Activated CD4-positive, alpha-beta T cell treated with anti-CD3 and anti-CD28 coated beads for 36 hours (primary cell): Measurements from ENCODE around the gene TUBB4B. TPM values are rescaled to one million over a fixed set of nuclear protein-coding genes. Genes with fewer than 3 reads are reported as not detected.

Experiments
- ATAC-seq: fragments of 200-7000 bp; cut with Tn5 transposase; one replicate; pipeline ENCODE4 v1.10.0; 2021; ENCODE audit warnings: mild to moderate bottlenecking, moderate library complexity
- CTCF ChIA-PET: fragments of 350-600 bp; sonication (Branson Sonifier 250); formaldehyde crosslinking; loops from one replicate; lab custom pipeline; 2021; ENCODE audit warnings: antibody characterized with exemption; lab: Charles Lee
- POLR2A ChIA-PET: fragments of 350-600 bp; sonication (Branson Sonifier 250); formaldehyde crosslinking; loops from one replicate; lab custom pipeline; 2021; ENCODE audit warnings: antibody characterized with exemption, inconsistent platforms; lab: Charles Lee
- DNase-seq: peaks from one replicate; pipeline ENCODE4 v3.0.0-alpha.2; 2020
- H3K27ac Mint-ChIP-seq: one replicate; pipeline ENCODE4 v1.8.0; 2021; ENCODE audit warnings: mixed read lengths
- H3K27me3 Mint-ChIP-seq: one replicate; pipeline ENCODE4 v1.8.0; 2021; ENCODE audit warnings: mixed read lengths
- H3K36me3 Mint-ChIP-seq: one replicate; pipeline ENCODE4 v1.8.0; 2021; ENCODE audit warnings: low read depth, mixed read lengths
- H3K4me1 Mint-ChIP-seq: one replicate; pipeline ENCODE4 v1.8.0; 2021; ENCODE audit warnings: mixed read lengths
- H3K4me3 Mint-ChIP-seq: one replicate; pipeline ENCODE4 v1.8.0; 2021; ENCODE audit warnings: mild to moderate bottlenecking, moderate library complexity, mixed read lengths
- H3K9me3 Mint-ChIP-seq: one replicate; pipeline ENCODE4 v1.8.0; 2021; ENCODE audit warnings: low read depth, mixed read lengths
- intact Hi-C, 2 experiments: fragments of 100-400 bp; cut with DNase I in 1 of 2; cut with micrococcal nuclease in 1 of 2; formaldehyde crosslinking; loops; one replicate each; pipeline versions ENCODE4 v1.14.2 to v1.15.1; 2022 to 2024; cut with DNase I, micrococcal nuclease
- total RNA-seq, 2 experiments: library from RNA; stranded (reverse); gene quantifications; one replicate each; pipeline ENCODE4 v1.2.3, GENCODE V29; 2021

Gene TUBB4B
- 100 to 1,000 TPM; 264 to 278 TPM for total RNA-seq

GRCh38 chr9:137240841-137241489 is at the start of gene TUBB4B:
TUBB4B (plus strand) TSS chr9:137241287; CDS start chr9:137241361, 74 bp downstream.
- peaks cover 27% of the 10 kb centered on the region for H3K4me1 Mint-ChIP-seq
- H3K27ac Mint-ChIP-seq, result peak within 1 kb of the TSS; percentile 87
- peaks cover 27% of the 10 kb centered on the region for H3K36me3 Mint-ChIP-seq
- no peaks in the 10 kb centered on the region for H3K27me3 Mint-ChIP-seq
- ATAC-seq (peak; percentile 84), DNase-seq (peak; percentile 98)
- peak within 1 kb of the TSS; percentile 83 for H3K4me3 Mint-ChIP-seq
- POLR2A ChIA-PET, result interaction anchor here (0.6 to 1.7 kb wide), 14 partner anchors 13 to 362 kb away, joined by 3 to 13 read pairs (median 3); partner anchors contain the start of genes FBXW5, MAN1B1, NELFB and RNF208
- intact Hi-C loops, result loop anchor here (1.0 to 2.0 kb wide), 18 partner anchors 14 to 758 kb away; partner anchors contain the start of genes NDOR1 (in 2 of the 2), NELFB (in 2 of the 2), TMEM203 (in 2 of the 2) and ANAPC2 (in 1 of the 2)
- CTCF ChIA-PET, result interaction anchor here (0.6 to 1.7 kb wide), 8 partner anchors 13 to 418 kb away, joined by 3 to 8 read pairs (median 4); partner anchors contain the start of genes CYSRT1, MAN1B1 and RNF224
- H3K9me3 Mint-ChIP-seq, result no peaks in the 10 kb centered on the region

DNA sequence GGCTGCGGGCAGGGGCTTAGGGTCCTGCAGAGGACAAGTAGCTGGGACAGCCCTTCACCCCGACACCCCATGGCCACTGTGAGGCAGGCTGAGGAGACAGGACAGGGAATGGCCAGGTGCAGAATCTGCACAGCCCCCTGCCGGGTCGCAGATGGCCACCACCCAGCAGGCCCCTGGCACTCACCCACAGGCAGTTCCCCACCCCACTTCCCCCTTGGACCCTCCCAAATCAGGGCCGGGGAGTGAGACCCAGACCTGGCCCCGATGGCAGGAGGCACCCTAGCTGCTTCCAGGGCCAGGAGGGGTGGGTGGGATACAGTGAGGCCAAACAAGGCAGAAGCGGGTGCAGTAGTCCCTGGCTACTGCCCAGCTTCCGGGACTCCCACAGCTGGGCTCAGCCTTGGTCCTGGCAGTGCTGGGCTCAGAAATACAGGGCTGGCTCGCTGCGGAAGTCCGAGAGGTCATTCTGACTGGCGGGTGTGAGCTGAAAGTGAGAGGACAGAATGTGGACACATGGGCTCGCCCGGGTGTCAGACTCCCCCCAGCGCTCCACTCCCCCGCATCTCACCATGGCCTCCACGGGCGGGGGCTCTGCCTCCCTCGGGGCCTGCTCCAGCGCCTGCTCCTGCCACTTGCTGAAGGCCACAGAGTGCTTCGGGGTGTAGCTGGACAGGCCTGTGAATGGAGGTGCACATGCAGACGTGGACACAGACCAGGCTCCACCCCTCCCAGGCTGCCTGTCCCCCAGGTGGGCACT is 49.2 kb upstream of the TUBB4B start:
- POLR2A ChIA-PET, result interaction anchor here (0.6 kb wide), 1 partner anchor 343 kb away, joined by 6 read pairs; no protein-coding TSS in a partner anchor
- Mint-ChIP-seq H3K36me3 (peaks cover 9% of the 10 kb centered on the region), H3K27ac (no peak overlapping the region), H3K9me3 (no peaks in the 10 kb centered on the region), H3K27me3 (no peaks in the 10 kb centered on the region), H3K4me3 (no peak overlapping the region), H3K4me1 (peaks cover 17% of the 10 kb centered on the region)
- no peak for DNase-seq
- no peak for ATAC-seq
- intact Hi-C loops, result no loop called here
- CTCF ChIA-PET, result interaction anchor here (1.2 to 1.7 kb wide), 3 partner anchors 15 to 163 kb away, joined by 3 to 4 read pairs (median 3); no protein-coding TSS in a partner anchor

DNA sequence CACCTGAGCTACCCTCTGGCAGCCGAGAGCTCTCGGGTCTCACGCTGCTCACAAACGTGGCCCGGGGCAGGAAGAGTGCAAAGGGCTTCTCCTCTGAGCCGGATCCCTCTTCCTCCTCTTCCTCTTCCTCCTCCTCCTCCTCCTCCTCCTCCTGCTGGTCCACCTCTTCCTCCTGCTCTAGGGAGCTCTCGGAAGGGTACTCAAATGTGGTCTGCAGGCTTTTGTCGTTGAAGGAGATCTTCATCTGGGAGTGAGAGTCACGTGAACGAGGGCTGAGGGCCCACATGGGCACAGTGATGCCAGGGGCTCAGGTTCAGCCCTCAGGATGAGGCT is 48.7 kb upstream of the TUBB4B start:
- no peak for DNase-seq
- intact Hi-C loops, result no loop called here
- H3K36me3 Mint-ChIP-seq, result peaks cover 9% of the 10 kb centered on the region
- no peak for ATAC-seq
- ChIA-PET POLR2A (no interaction called here), CTCF (interaction anchor here (1.7 kb wide), 2 partner anchors 16 to 163 kb away, joined by 3 to 4 read pairs; no protein-coding TSS in a partner anchor)
- no peak overlapping the region for H3K4me3 Mint-ChIP-seq
- H3K27ac Mint-ChIP-seq, result no peak overlapping the region
- H3K4me1 Mint-ChIP-seq, result peaks cover 13% of the 10 kb centered on the region
- no peaks in the 10 kb centered on the region for H3K27me3 Mint-ChIP-seq
- H3K9me3 Mint-ChIP-seq, result no peaks in the 10 kb centered on the region

DNA sequence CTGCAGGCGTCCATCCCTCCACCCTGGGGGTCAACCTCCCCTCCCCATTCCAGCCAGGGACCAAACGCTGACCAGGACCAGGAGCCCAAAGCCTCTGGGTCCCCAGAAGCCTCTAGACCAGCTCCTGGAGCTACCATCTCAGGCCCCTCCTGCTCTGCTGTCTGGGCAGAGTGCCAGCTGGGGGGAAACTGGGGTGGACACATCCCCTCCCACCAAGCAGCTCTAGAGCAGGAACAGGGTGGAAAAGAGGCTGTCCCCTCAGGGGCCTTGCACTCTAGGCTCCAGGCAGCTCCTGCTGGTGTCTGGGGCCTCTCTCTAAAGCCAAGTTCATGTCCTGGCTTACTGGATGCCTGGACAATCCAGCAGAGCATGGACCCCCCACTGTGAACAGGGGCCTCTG is 48.2 kb upstream of the TUBB4B start:
- Mint-ChIP-seq H3K36me3 (peaks cover 6% of the 10 kb centered on the region), H3K4me1 (peaks cover 10% of the 10 kb centered on the region), H3K9me3 (no peaks in the 10 kb centered on the region), H3K27me3 (no peaks in the 10 kb centered on the region), H3K27ac (no peak overlapping the region), H3K4me3 (no peak overlapping the region)
- intact Hi-C loops, result no loop called here
- DNase-seq (no peak), ATAC-seq (no peak)
- CTCF ChIA-PET, result interaction anchor here (1.1 to 1.7 kb wide), 3 partner anchors 11 to 164 kb away, joined by 3 to 4 read pairs (median 4); no protein-coding TSS in a partner anchor
- POLR2A ChIA-PET, result no interaction called here

GRCh38 chr9:137193771-137194170 is 47.3 kb upstream of the TUBB4B start:
- Mint-ChIP-seq H3K9me3 (no peaks in the 10 kb centered on the region), H3K36me3 (peaks cover 4% of the 10 kb centered on the region), H3K27ac (no peak overlapping the region), H3K27me3 (no peaks in the 10 kb centered on the region), H3K4me3 (no peak overlapping the region), H3K4me1 (peaks cover 15% of the 10 kb centered on the region)
- intact Hi-C loops, result no loop called here
- ChIA-PET CTCF (interaction anchor here (0.9 to 1.1 kb wide), 2 partner anchors 10 to 30 kb away, joined by 3 to 4 read pairs; no protein-coding TSS in a partner anchor), POLR2A (interaction anchor here (0.6 kb wide), 1 partner anchor 16 kb away, joined by 3 read pairs; no protein-coding TSS in a partner anchor)
- DNase-seq, result no peak
- ATAC-seq, result no peak

- H3K9me3 Mint-ChIP-seq, result no peaks in the 10 kb centered on the region
- H3K27me3 Mint-ChIP-seq, result no peaks in the 10 kb centered on the region
- POLR2A ChIA-PET, result interaction anchor here (0.6 kb wide), 1 partner anchor 16 kb away, joined by 3 read pairs; no protein-coding TSS in a partner anchor
- CTCF ChIA-PET, result interaction anchor here (0.9 kb wide), 1 partner anchor 29 kb away, joined by 3 read pairs; no protein-coding TSS in a partner anchor
- DNase-seq (no peak), ATAC-seq (no peak)
- H3K4me3 Mint-ChIP-seq, result no peak overlapping the region
- no peak overlapping the region for H3K27ac Mint-ChIP-seq
- peaks cover 12% of the 10 kb centered on the region for H3K4me1 Mint-ChIP-seq
- intact Hi-C loops, result no loop called here
- H3K36me3 Mint-ChIP-seq, result peaks cover 4% of the 10 kb centered on the region
These were observed 46.7 kb upstream of the TUBB4B start for GRCh38 chr9:137194388-137194787.

- ChIA-PET POLR2A (no interaction called here), CTCF (interaction anchor here (0.7 to 1.0 kb wide), 2 partner anchors 75 to 224 kb away, joined by 3 to 4 read pairs; no protein-coding TSS in a partner anchor)
- H3K4me3 Mint-ChIP-seq, result no peak overlapping the region
- H3K36me3 Mint-ChIP-seq, result peaks cover 4% of the 10 kb centered on the region
- ATAC-seq (no peak), DNase-seq (no peak)
- no peaks in the 10 kb centered on the region for H3K9me3 Mint-ChIP-seq
- peaks cover 10% of the 10 kb centered on the region for H3K4me1 Mint-ChIP-seq
- no peak overlapping the region for H3K27ac Mint-ChIP-seq
- intact Hi-C loops, result no loop called here
- no peaks in the 10 kb centered on the region for H3K27me3 Mint-ChIP-seq
These were observed 46.2 kb upstream of the TUBB4B start for GRCh38 chr9:137194909-137195308.

- Mint-ChIP-seq H3K27me3 (no peaks in the 10 kb centered on the region), H3K9me3 (no peaks in the 10 kb centered on the region), H3K4me3 (no peak overlapping the region), H3K36me3 (peaks cover 1% of the 10 kb centered on the region), H3K4me1 (peaks cover 7% of the 10 kb centered on the region), H3K27ac (no peak overlapping the region)
- ATAC-seq (no peak), DNase-seq (no peak)
- POLR2A ChIA-PET, result no interaction called here
- CTCF ChIA-PET, result interaction anchor here (0.5 to 1.0 kb wide), 3 partner anchors 45 to 223 kb away, joined by 3 to 4 read pairs (median 3); no protein-coding TSS in a partner anchor
- intact Hi-C loops, result no loop called here
These were observed 45.4 kb upstream of the TUBB4B start for GRCh38 chr9:137195525-137196220.

GRCh38 chr9:137198051-137198901 is 42.8 kb upstream of the TUBB4B start:
- Mint-ChIP-seq H3K4me3 (peak overlapping the region; percentile 33), H3K27me3 (no peaks in the 10 kb centered on the region), H3K27ac (no peak overlapping the region), H3K9me3 (no peaks in the 10 kb centered on the region), H3K4me1 (peaks cover 20% of the 10 kb centered on the region), H3K36me3 (no peaks in the 10 kb centered on the region)
- CTCF ChIA-PET, result interaction anchor here (0.5 kb wide), 1 partner anchor 527 kb away, joined by 3 read pairs; no protein-coding TSS in a partner anchor
- intact Hi-C loops, result no loop called here
- POLR2A ChIA-PET, result interaction anchor here (1.0 kb wide), 1 partner anchor 46 kb away, joined by 3 read pairs; no protein-coding TSS in a partner anchor
- ATAC-seq, result no peak
- DNase-seq, result no peak

GRCh38 chr9:137198902-137199283 is 42.2 kb upstream of the TUBB4B start:
- H3K4me3 Mint-ChIP-seq, result peak overlapping the region; percentile 72
- POLR2A ChIA-PET, result interaction anchor here (1.0 kb wide), 1 partner anchor 45 kb away, joined by 3 read pairs; no protein-coding TSS in a partner anchor

More at GRCh38 chr9:137198902-137199283, 42.2 kb upstream of the TUBB4B start:
- Mint-ChIP-seq H3K27ac (no peak overlapping the region), H3K36me3 (no peaks in the 10 kb centered on the region), H3K9me3 (no peaks in the 10 kb centered on the region), H3K27me3 (no peaks in the 10 kb centered on the region), H3K4me1 (peaks cover 22% of the 10 kb centered on the region)
- no peak for DNase-seq
- CTCF ChIA-PET, result interaction anchor here (0.5 kb wide), 1 partner anchor 527 kb away, joined by 3 read pairs; no protein-coding TSS in a partner anchor
- intact Hi-C loops, result no loop called here
- ATAC-seq, result no peak
